ENCODE data around the gene RPL27.
A peak's percentile ranks its signal among the peaks of the same experiment; 100 is the strongest.
"Not testable (repeated sequence)": the region's sequence is repeated elsewhere in the genome, so short reads cannot be mapped to it uniquely, and the experiment has no call there.

Gene RPL27

DNA sequence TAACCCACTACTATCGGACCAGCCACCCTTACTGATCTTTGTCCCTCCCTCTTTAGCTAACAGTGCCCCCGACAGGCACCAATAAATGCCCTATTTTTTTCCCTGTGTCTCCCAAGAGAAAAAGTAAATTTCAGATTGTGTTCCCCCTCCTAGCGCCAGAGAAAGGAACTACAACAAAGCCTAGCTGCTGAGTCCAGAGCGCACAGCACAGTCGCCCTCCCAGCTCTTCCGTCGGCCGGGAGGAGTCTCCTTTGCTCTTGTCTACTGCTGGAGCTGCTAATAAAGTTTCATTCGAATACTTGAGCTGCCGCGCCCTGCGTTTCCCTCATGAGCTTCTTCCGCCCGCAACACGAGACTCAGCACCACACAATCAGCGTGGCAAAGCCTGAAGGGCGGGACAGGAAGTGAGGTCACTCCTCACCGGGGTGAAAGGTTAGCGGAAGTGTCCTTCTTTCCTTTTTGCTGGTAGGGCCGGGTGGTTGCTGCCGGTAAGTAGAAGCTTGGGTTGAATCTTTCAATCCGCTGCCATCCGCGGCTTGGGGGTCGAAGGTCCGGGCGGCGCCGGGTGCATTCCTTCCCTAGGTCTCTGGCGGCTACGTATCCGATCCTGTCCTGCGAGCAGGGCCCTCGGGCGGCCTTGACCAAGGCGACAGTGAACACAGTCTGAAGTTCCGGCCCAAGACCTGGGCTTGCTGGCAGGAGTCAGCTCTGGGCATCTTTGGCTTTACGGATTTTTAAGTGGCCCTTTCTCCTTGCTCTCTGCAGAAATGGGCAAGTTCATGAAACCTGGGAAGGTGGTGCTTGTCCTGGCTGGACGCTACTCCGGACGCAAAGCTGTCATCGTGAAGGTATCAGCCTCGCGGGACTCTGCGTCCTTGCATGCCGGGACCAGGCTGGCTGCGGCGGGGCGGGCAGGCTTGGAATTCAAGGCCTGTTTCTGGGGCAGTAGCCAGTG, at the start of gene RPL27:
TSS of gene RPL27 (plus strand) at position 436 of the 955 bp plus-strand sequence. CDS start at position 768, 332 bp downstream.
- peak; percentile 97 for DNase-seq

GRCh38 chr17:42950044-42950783, 48.0 kb upstream of the RPL27 start:
- DNase-seq = no peak

- no peak for DNase-seq
Measured at GRCh38 chr17:42953669-42954068, 44.5 kb upstream of the RPL27 start.

GRCh38 chr17:42964161-42964932, 33.9 kb upstream of the RPL27 start, which contains the start of gene AARSD1:
Gene AARSD1 (minus strand): TSS chr17:42964454. CDS start chr17:42964440, 14 bp downstream.
- DNase-seq = peak; percentile 90

DNA sequence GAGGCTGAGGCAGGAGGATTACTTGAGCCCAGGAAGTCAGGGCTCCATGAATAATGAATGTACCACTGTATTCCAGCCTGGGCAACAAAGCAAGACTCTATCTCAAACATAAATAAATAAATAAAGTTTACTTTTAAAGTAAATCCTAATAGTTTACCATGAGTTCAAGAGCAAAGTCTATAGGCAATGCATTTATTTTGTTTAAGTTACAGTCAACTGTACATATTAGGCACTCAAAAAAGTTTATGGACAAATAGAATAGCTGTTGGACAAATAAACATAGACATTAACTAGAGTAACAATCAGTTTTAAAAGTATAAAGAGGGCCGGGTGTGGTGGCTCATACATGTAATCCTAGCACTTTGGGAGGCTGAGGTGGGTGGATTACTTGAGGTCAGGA, 30.3 kb upstream of the RPL27 start:
- DNase-seq = no peak

DNA sequence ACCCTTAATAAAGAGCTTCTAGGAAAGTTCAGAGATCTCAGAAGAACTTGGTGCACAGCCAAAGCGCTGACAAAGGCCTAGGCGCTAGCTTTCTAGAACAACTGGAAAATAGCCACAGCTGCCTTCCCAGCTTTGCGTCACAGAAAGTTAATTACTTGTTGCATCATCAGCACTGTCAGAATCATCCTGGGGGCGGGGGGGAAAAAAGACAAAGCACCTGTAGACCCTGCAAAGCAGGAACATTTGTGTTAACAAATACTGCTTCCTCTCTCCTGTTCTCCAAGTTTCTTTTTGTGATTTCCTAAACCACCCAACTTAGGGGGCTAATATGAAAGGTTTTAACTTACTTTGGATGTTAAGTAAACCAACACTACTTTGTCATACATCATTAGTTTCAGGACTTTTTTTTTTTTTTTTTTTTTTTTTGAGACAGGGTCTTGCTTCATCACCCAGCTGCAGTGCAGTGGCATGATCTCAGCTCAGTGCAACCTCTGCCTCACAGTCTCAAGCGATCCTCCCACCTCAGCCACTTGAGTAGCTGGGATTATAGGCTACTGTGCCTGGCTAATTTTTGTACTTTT, 29.1 kb upstream of the RPL27 start:
- DNase-seq = no peak

DNA sequence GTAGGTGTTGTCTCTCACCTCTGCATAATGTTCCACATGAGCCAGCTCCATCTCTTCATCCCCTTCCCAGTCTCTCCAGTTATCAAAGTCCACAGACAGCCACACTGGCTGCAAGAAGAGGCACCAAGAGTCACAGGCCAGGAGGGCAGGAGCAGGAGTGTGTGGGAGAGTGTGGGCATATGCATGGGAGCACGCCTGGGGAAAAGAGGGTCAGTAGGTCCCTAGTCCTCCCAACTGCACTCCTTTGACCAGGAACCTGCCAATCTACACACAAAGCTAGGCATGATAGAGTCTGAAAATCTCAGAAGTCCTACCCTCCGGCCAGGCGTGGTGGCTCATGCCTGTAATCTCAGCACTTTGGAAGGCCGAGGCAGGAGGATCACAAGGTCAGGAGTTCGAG, 26.6 kb upstream of the RPL27 start:
- DNase-seq = no peak

DNA sequence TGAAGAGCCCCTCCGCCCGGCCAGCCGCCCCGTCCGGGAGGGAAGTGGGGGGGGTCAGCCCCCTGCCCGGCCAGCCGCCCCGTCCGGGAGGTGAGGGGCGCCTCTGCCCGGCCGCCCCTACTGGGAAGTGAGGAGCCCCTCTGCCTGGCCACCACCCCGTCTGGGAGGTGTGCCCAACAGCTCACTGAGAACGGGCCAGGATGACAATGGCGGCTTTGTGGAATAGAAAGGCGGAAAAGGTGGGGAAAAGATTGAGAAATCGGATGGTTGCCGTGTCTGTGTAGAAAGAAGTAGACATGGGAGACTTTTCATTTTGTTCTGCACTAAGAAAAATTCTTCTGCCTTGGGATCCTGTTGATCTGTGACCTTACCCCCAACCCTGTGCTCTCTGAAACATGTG, 24.9 kb upstream of the RPL27 start:
- not testable (repeated sequence) for DNase-seq

GRCh38 chr17:42975265-42975664, 23.0 kb upstream of the RPL27 start:
- DNase-seq = no peak

- not testable (repeated sequence) for DNase-seq
Measured at GRCh38 chr17:42975701-42976100, 22.5 kb upstream of the RPL27 start.

DNA sequence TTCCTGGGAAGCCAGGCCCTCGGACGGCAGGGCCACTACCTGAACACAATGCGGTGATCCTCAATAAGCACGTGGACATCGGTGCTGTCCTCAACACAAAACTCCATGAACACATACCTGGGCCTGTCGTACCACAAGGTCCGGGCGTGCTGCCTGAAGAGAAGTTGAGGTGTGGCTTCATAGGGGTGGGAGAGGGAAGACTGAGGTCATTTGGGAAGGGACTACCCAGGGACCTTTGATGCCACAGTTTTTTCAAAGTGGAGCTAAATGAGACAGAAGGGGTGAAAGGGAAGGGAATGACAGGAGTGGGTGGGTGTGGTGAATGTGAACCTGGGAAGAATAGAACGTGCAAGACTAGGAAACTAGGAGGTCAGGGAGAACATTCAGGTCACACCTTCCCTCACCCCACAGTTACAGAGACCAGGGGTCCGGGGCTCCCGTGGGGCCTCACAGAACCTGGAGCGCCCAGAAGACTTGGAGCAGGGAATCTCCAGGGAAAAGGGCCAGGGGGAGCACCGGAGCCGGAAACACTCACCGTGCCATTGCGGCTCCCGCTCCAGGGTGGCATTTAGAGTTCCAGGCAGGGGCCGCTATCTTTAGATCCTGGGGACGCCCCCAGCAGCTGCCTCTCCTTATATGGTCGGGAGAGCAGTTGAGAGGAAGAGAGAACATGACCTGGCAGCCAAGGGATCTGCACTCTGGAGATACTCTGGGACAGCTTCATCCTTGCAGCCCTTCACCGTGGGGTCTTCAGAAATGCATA, 18.5 kb upstream of the RPL27 start, which contains the start of gene PTGES3L:
TSS of gene PTGES3L (minus strand) at position 570 of the 763 bp plus-strand sequence. CDS start at position 543, 27 bp downstream.
- no peak for DNase-seq

- DNase-seq = peak; percentile 94
Measured at GRCh38 chr17:42980274-42980765, 17.9 kb upstream of the RPL27 start, which contains the start of gene RUNDC1. Gene RUNDC1 (plus strand): TSS chr17:42980565. CDS start chr17:42980577, 12 bp downstream.

DNA sequence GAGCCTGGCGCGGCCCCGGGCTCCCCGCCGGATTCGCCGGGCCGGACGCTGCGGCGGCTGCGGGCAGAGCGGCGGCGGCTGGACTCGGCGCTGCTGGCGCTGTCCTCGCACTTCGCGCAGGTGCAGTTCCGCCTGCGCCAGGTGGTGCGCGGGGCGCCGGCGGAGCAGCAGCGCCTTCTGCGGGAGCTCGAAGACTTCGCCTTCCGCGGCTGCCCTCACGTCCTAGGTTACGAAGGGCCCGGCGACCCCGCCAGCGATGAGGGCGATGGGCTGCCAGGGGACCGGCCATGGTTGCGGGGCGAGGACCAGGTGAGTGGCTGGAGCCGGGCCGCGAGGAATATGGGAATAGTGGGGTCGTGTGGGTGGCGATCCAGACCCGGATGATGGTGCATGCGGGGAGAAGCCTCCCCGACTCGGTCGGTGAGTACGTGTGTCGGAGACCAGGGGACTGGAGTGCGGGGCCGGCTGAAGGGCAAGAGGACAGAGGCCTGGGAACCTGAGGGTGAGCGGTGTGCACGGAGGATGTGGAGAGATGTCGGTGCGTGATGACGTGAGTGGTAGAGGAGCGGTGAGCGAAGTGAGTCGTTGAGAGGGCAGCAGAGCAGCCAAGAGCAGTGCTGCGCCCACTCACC, 17.3 kb upstream of the RPL27 start:
- peak; percentile 60 for DNase-seq

DNA sequence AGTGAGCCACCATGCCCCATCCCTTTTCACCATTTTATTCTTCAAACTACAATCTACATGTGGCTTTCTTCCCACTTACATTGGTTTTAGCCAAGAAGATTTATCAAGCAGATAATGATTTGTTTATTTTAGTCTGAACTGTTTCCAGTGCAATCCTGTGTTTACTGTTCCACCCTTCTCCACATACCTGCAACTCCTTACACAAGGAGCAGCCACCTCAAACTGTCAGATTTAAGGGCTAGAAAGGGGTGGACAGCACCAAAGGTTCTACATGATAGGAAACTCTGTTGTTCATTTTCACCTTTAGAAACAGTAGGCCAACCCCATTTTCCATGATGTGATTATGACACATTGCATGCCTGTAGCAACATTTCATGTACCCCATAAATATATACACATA, 16.0 kb upstream of the RPL27 start:
- DNase-seq = no peak

DNA sequence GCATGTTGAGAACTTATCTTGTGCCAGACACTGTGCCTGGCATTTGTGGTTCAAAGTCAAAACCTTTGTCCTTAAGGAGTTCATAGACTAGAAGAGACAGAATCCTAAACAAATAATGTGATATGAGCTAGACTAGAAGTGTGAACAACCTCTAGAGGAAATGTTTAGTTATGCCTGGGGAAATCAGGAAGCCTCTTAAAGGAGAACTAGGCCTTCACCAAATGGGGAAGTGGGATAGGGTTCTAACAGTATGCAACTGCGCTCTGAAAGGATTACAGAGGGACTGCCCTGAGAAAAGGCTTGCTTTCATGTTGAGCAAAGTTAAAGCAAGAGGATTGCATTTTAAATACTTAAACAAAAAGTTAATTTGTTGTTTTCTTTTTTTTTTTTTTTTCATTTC, 13.0 kb upstream of the RPL27 start:
- no peak for DNase-seq

DNA sequence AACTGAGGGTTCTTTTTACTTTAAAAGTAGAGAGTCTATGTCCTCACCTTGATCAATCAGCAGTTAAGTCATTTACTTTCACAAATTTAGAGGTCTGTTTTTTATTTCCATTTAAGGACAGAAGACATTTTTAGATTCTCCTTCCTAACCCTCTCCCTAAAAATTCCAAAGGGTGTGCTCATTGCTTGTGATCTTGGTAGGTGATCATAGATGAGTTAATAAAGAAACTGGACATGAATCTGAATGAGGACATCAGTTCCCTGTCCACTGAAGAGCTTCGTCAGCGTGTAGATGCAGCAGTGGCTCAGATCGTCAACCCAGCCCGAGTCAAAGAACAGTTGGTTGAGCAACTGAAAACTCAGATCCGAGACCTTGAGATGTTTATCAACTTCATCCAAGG, 9.1 kb upstream of the RPL27 start:
- no peak for DNase-seq

DNA sequence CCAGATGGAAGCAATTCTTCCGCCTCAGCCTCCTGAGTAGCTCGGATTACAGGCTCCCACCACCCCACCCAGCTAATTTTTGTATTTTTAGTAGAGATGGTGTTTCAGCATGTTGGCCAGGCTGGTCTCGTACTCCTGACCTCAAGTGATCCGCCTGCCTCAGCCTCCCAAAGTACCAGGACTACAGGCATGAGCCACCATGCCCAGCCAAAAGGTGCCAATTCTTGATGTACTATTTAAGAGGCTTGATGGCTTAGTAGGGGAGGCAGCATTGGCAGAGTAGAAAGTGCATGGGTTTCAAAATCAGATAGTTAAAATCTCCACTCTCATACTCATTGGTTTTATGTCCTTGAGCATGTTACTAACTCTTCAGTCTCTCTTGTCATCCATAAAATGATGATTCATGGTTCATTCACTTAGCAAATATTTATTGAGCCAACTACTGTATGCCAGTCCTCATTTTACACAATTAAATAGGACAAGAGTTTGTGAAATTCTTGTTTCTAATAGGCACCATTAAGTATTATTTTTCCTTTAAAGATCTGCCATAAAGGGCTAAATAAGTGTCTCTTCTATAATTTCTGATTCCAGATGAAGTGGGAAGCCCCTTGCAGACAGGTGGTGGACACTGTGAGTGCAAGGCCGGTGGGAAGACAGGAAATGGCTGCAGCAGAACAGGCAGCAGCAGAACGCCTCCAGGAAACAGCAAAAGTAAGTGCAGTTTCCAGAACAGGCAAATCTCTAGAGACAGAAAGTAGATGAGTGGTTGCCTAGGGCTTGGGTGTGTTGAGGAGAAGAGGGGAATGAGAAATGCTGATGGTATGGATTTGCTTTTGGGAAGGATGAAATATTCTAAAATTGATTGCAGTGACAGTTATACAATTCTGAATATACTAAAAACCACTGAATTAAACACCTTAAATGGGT, 8.2 kb upstream of the RPL27 start:
- no peak for DNase-seq

GRCh38 chr17:42991471-42991870, 6.7 kb upstream of the RPL27 start:
- DNase-seq = no peak

GRCh38 chr17:42992872-42993271, 5.3 kb upstream of the RPL27 start:
- DNase-seq = no peak

DNA sequence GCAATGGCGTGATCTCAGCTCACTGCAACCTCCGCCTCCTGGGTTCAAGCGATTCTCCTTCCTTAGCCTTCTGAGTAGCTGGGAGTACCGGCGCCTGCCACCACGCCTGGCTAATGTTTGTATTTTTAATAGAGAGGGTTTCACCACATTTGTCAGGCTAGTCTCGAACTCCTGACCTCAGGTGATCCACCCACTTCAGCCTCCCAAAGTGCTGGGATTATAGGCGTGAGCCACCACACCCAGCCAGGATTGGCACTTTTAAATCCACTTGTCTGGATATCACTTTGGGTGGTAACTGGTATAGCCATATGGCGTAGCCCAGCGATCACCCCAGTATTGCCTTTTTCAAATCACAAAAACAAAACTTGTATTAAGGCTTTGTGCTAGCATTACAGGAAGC, 4.3 kb upstream of the RPL27 start:
- DNase-seq = not testable (repeated sequence)
